ENCODE measurements around the gene TAS1R3. TPM values are rescaled to one million over a fixed set of nuclear protein-coding genes. Genes with fewer than 3 reads are reported as not detected.

TAS1R3 gene
- total and polyA plus RNA-seq, 10 of the 15 experiments (the other 5 are each of a cell fraction or from before 2014, with no cell fraction given): 0.04 to 0.51 (median 0.08) TPM; not detected in 3

GRCh38 chr1:1380860-1381259 lies 49.8 kb downstream of the TAS1R3 start (continued):
- TF ChIP-seq BCLAF1 (IDR thresholded peaks at IDR 0.05): no peak
- TF ChIP-seq GATAD2B (conservative IDR thresholded peaks at IDR 0.05; ENCODE audit: low read depth): no peak

GRCh38 chr1:1381294-1381693 lies 50.2 kb downstream of the TAS1R3 start:
- BruUV-seq (replicated peaks): no TSS peak
- no peak overlapping the region for H3K4me3 ChIP-seq
- no peak overlapping the region for H3K4me2 ChIP-seq (ENCODE audit: control insufficient read depth, insufficient read depth)
- no peak overlapping the region for H3K9ac ChIP-seq (ENCODE audit: control insufficient read depth, insufficient read depth, low read length)
- no peak overlapping the region for H3K27ac ChIP-seq (ENCODE audit: control insufficient read depth, insufficient read depth)
- FAIRE-seq (no peak), ATAC-seq (no peak), DNase-seq (ENCODE audit: low read depth, low spot score) (no peak)
- ChIA-PET SMC1A (ENCODE audit: uncharacterized antibody, unreplicated experiment) (no interaction called here), CTCF (no interaction called here), POLR2A (interaction anchor here (1.0 kb wide), 1 partner anchor 19 kb away, joined by 3 read pairs; no protein-coding TSS in a partner anchor), RAD21 (ENCODE audit: unreplicated experiment) (no interaction called here)
- WGBS (ENCODE audit: insufficient coverage, insufficient replicate concordance, low lambda C conversion rate, missing lambda C conversion rate): 57% methylated on average over 6 of the region's 8 CpGs
- H3K4me1 ChIP-seq (ENCODE audit: control insufficient read depth, insufficient read depth, low read length): no peaks in the 10 kb centered on the region
- peaks cover 2% of the 10 kb centered on the region; the same call in 1 of the 2 replicates for H3K79me2 ChIP-seq (ENCODE audit: control insufficient read depth, insufficient read depth, low read length)
- H3K9me3 ChIP-seq (replicated peaks; ENCODE audit: control insufficient read depth, insufficient read depth, low read length): no peaks in the 10 kb centered on the region
- no peaks in the 10 kb centered on the region for H4K20me1 ChIP-seq (ENCODE audit: control insufficient read depth, insufficient read depth)
- intact Hi-C loops (cut with micrococcal nuclease; ENCODE audit: unreplicated experiment): no loop called here
- H2AFZ ChIP-seq (ENCODE audit: control insufficient read depth, low read depth, low read length): no peak overlapping the region
- peaks cover 7 to 16% of the 10 kb centered on the region in 2 experiments for H3K36me3 ChIP-seq (ENCODE audit: control insufficient read depth in 2 of 2, insufficient read depth in 2 of 2, low read length in 1 of 2)
- no peaks in the 10 kb centered on the region for H3K27me3 ChIP-seq (replicated peaks in 1 of 2; ENCODE audit: control insufficient read depth in 2 of 2, insufficient read depth in 2 of 2, low read length in 1 of 2)
- in situ Hi-C loops (cut with MboI): no loop called here
- TF ChIP-seq PKNOX1 (IDR thresholded peaks at IDR 0.05) (no peak), ZSCAN29 (IDR thresholded peaks at IDR 0.05) (no peak), FOXK2 (IDR thresholded peaks at IDR 0.05) (no peak)

Small RNA genes lying within 50 kb of the gene (microRNA-seq; reads per million reads assigned to microRNA genes)
- gene MIR6726 (0.56 reads per million), gene MIR6727 (0.56 reads per million), gene MIR6808 (not detected)

Small RNA genes lying within 50 kb of the gene (small RNA-seq; reads per million reads assigned to genes)
- gene MIR6726: not detected

Other genes with a start within 250 kb of the TAS1R3 start
Only the 7 nearest of the 25 such genes appear.
- 17.6 and 22.1 TPM in 2 replicates for gene ACAP3, start 23.4 kb upstream of the TAS1R3 start, total RNA-seq (2014; rRNA removed)
- gene ACAP3, start 23.4 kb upstream of the TAS1R3 start, total RNA-seq (2014; rRNA removed; fragmentation: Illumina TruSeq; extraction: Trizol): 4.0 and 4.4 TPM in 2 replicates
- 29.8 and 34.2 TPM in 2 replicates for gene ACAP3, start 23.4 kb upstream of the TAS1R3 start, total RNA-seq (2021)
- 4.6 and 8.3 TPM in 2 replicates for gene ACAP3, start 23.4 kb upstream of the TAS1R3 start, polyA plus RNA-seq (2011; rRNA removed)
- 0.62 and 4.5 TPM in 2 replicates for gene ACAP3, start 23.4 kb upstream of the TAS1R3 start, polyA plus RNA-seq (2014; fragmentation: Illumina TruSeq; extraction: Trizol)
- gene ACAP3, start 23.4 kb upstream of the TAS1R3 start, polyA plus RNA-seq (2014; fragmentation: Nextera tagmentation; extraction: Ambion mirVana): under 1 TPM; 0.05 to 0.11 TPM
- gene ACAP3, start 23.4 kb upstream of the TAS1R3 start, polyA plus RNA-seq (2014; rRNA removed): 28.1 and 32.7 TPM in 2 replicates
- 10 to 100 TPM in 1 of 2 experiments, 1 to 10 TPM in 1; 5.9 to 10.9 TPM for gene ACAP3, start 23.4 kb upstream of the TAS1R3 start, polyA plus RNA-seq (2016; fragmentation: Nextera tagmentation; extraction: Ambion mirVana)
- gene PUSL1, start 22.7 kb upstream of the TAS1R3 start, total RNA-seq (2014; rRNA removed): 21.3 and 28.4 TPM in 2 replicates
- 5.3 and 6.0 TPM in 2 replicates for gene PUSL1, start 22.7 kb upstream of the TAS1R3 start, total RNA-seq (2014; rRNA removed; fragmentation: Illumina TruSeq; extraction: Trizol)
- 26.0 and 27.2 TPM in 2 replicates for gene PUSL1, start 22.7 kb upstream of the TAS1R3 start, total RNA-seq (2021)
- 1.9 and 5.0 TPM in 2 replicates for gene PUSL1, start 22.7 kb upstream of the TAS1R3 start, polyA plus RNA-seq (2011; rRNA removed)
- 0.13 and 2.5 TPM in 2 replicates for gene PUSL1, start 22.7 kb upstream of the TAS1R3 start, polyA plus RNA-seq (2014; fragmentation: Illumina TruSeq; extraction: Trizol)
- gene PUSL1, start 22.7 kb upstream of the TAS1R3 start, polyA plus RNA-seq (2014; fragmentation: Nextera tagmentation; extraction: Ambion mirVana): 1 to 10 TPM in 1 of 2 experiments, under 1 TPM in 1; 0.16 to 1.5 TPM
- 24.3 and 28.6 TPM in 2 replicates for gene PUSL1, start 22.7 kb upstream of the TAS1R3 start, polyA plus RNA-seq (2014; rRNA removed)
- gene PUSL1, start 22.7 kb upstream of the TAS1R3 start, polyA plus RNA-seq (2016; fragmentation: Nextera tagmentation; extraction: Ambion mirVana): 10 to 100 TPM; 27.5 to 28.4 TPM
- gene INTS11, start 6.6 kb upstream of the TAS1R3 start, total RNA-seq (2014; rRNA removed): 86.6 and 98.3 TPM in 2 replicates
- gene INTS11, start 6.6 kb upstream of the TAS1R3 start, total RNA-seq (2014; rRNA removed; fragmentation: Illumina TruSeq; extraction: Trizol): 36.8 and 41.1 TPM in 2 replicates
- 87.3 and 104 TPM in 2 replicates for gene INTS11, start 6.6 kb upstream of the TAS1R3 start, total RNA-seq (2021)
- gene INTS11, start 6.6 kb upstream of the TAS1R3 start, polyA plus RNA-seq (2011; rRNA removed): 43.9 and 78.4 TPM in 2 replicates
- gene INTS11, start 6.6 kb upstream of the TAS1R3 start, polyA plus RNA-seq (2014; fragmentation: Illumina TruSeq; extraction: Trizol): 55.2 and 64.2 TPM in 2 replicates
- gene INTS11, start 6.6 kb upstream of the TAS1R3 start, polyA plus RNA-seq (2014; fragmentation: Nextera tagmentation; extraction: Ambion mirVana): 1 to 10 TPM; 2.5 to 9.4 TPM
- gene INTS11, start 6.6 kb upstream of the TAS1R3 start, polyA plus RNA-seq (2014; rRNA removed): 117 and 130 TPM in 2 replicates
- gene INTS11, start 6.6 kb upstream of the TAS1R3 start, polyA plus RNA-seq (2016; fragmentation: Nextera tagmentation; extraction: Ambion mirVana): 10 to 100 TPM; 77.0 to 79.9 TPM
- 16.7 and 21.2 TPM in 2 replicates for gene CPTP, start 6.5 kb upstream of the TAS1R3 start, total RNA-seq (2014; rRNA removed)
- 2.8 and 4.3 TPM in 2 replicates for gene CPTP, start 6.5 kb upstream of the TAS1R3 start, total RNA-seq (2014; rRNA removed; fragmentation: Illumina TruSeq; extraction: Trizol)
- 19.6 and 20.2 TPM in 2 replicates for gene CPTP, start 6.5 kb upstream of the TAS1R3 start, total RNA-seq (2021)
- gene CPTP, start 6.5 kb upstream of the TAS1R3 start, polyA plus RNA-seq (2011; rRNA removed): 1.7 and 2.9 TPM in 2 replicates
- gene CPTP, start 6.5 kb upstream of the TAS1R3 start, polyA plus RNA-seq (2014; fragmentation: Illumina TruSeq; extraction: Trizol): 1.8 TPM in 1 of 2 replicates, not detected in the other
- gene CPTP, start 6.5 kb upstream of the TAS1R3 start, polyA plus RNA-seq (2014; fragmentation: Nextera tagmentation; extraction: Ambion mirVana): under 1 TPM; 0.06 to 0.18 TPM
- 15.7 and 19.2 TPM in 2 replicates for gene CPTP, start 6.5 kb upstream of the TAS1R3 start, polyA plus RNA-seq (2014; rRNA removed)
- 10 to 100 TPM; 17.7 to 24.3 TPM for gene CPTP, start 6.5 kb upstream of the TAS1R3 start, polyA plus RNA-seq (2016; fragmentation: Nextera tagmentation; extraction: Ambion mirVana)
- gene DVL1, start 18.1 kb downstream of the TAS1R3 start, total RNA-seq (2014; rRNA removed): 23.5 and 31.1 TPM in 2 replicates
- 6.1 and 7.5 TPM in 2 replicates for gene DVL1, start 18.1 kb downstream of the TAS1R3 start, total RNA-seq (2014; rRNA removed; fragmentation: Illumina TruSeq; extraction: Trizol)
- 29.8 and 30.8 TPM in 2 replicates for gene DVL1, start 18.1 kb downstream of the TAS1R3 start, total RNA-seq (2021)
- gene DVL1, start 18.1 kb downstream of the TAS1R3 start, polyA plus RNA-seq (2011; rRNA removed): 3.6 and 7.3 TPM in 2 replicates
- 0.48 and 1.6 TPM in 2 replicates for gene DVL1, start 18.1 kb downstream of the TAS1R3 start, polyA plus RNA-seq (2014; fragmentation: Illumina TruSeq; extraction: Trizol)
- gene DVL1, start 18.1 kb downstream of the TAS1R3 start, polyA plus RNA-seq (2014; fragmentation: Nextera tagmentation; extraction: Ambion mirVana): under 1 TPM; 0.10 to 0.53 TPM
- gene DVL1, start 18.1 kb downstream of the TAS1R3 start, polyA plus RNA-seq (2014; rRNA removed): 29.6 and 35.6 TPM in 2 replicates
- 1 to 10 TPM; 1.3 to 1.9 TPM for gene DVL1, start 18.1 kb downstream of the TAS1R3 start, polyA plus RNA-seq (2016; fragmentation: Nextera tagmentation; extraction: Ambion mirVana)
- gene MXRA8, start 27.3 kb downstream of the TAS1R3 start, total RNA-seq (2014; rRNA removed): not detected in 2 replicates
- gene MXRA8, start 27.3 kb downstream of the TAS1R3 start, total RNA-seq (2014; rRNA removed; fragmentation: Illumina TruSeq; extraction: Trizol): not detected in 2 replicates
- 0.29 and 0.54 TPM in 2 replicates for gene MXRA8, start 27.3 kb downstream of the TAS1R3 start, total RNA-seq (2021)
- gene MXRA8, start 27.3 kb downstream of the TAS1R3 start, polyA plus RNA-seq (2011; rRNA removed): 0.11 and 0.20 TPM in 2 replicates
- gene MXRA8, start 27.3 kb downstream of the TAS1R3 start, polyA plus RNA-seq (2014; fragmentation: Illumina TruSeq; extraction: Trizol): not detected in 2 replicates
- not detected for gene MXRA8, start 27.3 kb downstream of the TAS1R3 start, polyA plus RNA-seq (2014; fragmentation: Nextera tagmentation; extraction: Ambion mirVana)
- gene MXRA8, start 27.3 kb downstream of the TAS1R3 start, polyA plus RNA-seq (2014; rRNA removed): 0.19 and 0.27 TPM in 2 replicates
- gene MXRA8, start 27.3 kb downstream of the TAS1R3 start, polyA plus RNA-seq (2016; fragmentation: Nextera tagmentation; extraction: Ambion mirVana): under 1 TPM in 1 of 2 experiments, not detected in 1; 0.15 TPM
- gene AURKAIP1, start 43.9 kb downstream of the TAS1R3 start, total RNA-seq (2014; rRNA removed): 146 and 177 TPM in 2 replicates
- gene AURKAIP1, start 43.9 kb downstream of the TAS1R3 start, total RNA-seq (2014; rRNA removed; fragmentation: Illumina TruSeq; extraction: Trizol): 30.2 and 37.4 TPM in 2 replicates
- 198 and 210 TPM in 2 replicates for gene AURKAIP1, start 43.9 kb downstream of the TAS1R3 start, total RNA-seq (2021)
- 38.3 and 66.8 TPM in 2 replicates for gene AURKAIP1, start 43.9 kb downstream of the TAS1R3 start, polyA plus RNA-seq (2011; rRNA removed)
- gene AURKAIP1, start 43.9 kb downstream of the TAS1R3 start, polyA plus RNA-seq (2014; fragmentation: Illumina TruSeq; extraction: Trizol): 3.9 and 26.5 TPM in 2 replicates
- gene AURKAIP1, start 43.9 kb downstream of the TAS1R3 start, polyA plus RNA-seq (2014; fragmentation: Nextera tagmentation; extraction: Ambion mirVana): 10 to 100 TPM in 1 of 2 experiments, 1 to 10 TPM in 1; 6.5 to 26.6 TPM
- gene AURKAIP1, start 43.9 kb downstream of the TAS1R3 start, polyA plus RNA-seq (2014; rRNA removed): 173 and 210 TPM in 2 replicates
- gene AURKAIP1, start 43.9 kb downstream of the TAS1R3 start, polyA plus RNA-seq (2016; fragmentation: Nextera tagmentation; extraction: Ambion mirVana): 100 to 1,000 TPM; 341 to 366 TPM

Measured in GM12878 (cell line).